ENCODE measurements around the gene PLEKHM3.

PLEKHM3 gene

GRCh38 chr2:208025037-208025813 lies at the start of gene PLEKHM3:
TSS of gene PLEKHM3 (minus strand) at chr2:208025527. CDS start at chr2:208001639, 23,888 bp downstream.
- peak; percentile 66 for DNase-seq

GRCh38 chr2:208074610-208075356 lies 49.5 kb upstream of the PLEKHM3 start:
- no peak for DNase-seq

- DNase-seq = peak; percentile 39
These were observed 47.0 kb upstream of the PLEKHM3 start for GRCh38 chr2:208072250-208072892.

GRCh38 chr2:208069186-208069585 lies 43.9 kb upstream of the PLEKHM3 start:
- no peak for DNase-seq

GRCh38 chr2:208066016-208066415 lies 40.7 kb upstream of the PLEKHM3 start:
- DNase-seq = no peak

GRCh38 chr2:208065476-208065875 lies 40.1 kb upstream of the PLEKHM3 start:
- no peak for DNase-seq

- no peak for DNase-seq
These were observed 39.1 kb upstream of the PLEKHM3 start for GRCh38 chr2:208064220-208064961.

GRCh38 chr2:208062961-208063360 lies 37.6 kb upstream of the PLEKHM3 start:
- DNase-seq = no peak

- no peak for DNase-seq
These were observed 36.8 kb upstream of the PLEKHM3 start for GRCh38 chr2:208062113-208062512.

- DNase-seq = no peak
These were observed 31.8 kb upstream of the PLEKHM3 start for GRCh38 chr2:208057108-208057507.

GRCh38 chr2:208049441-208049840 lies 24.1 kb upstream of the PLEKHM3 start:
- DNase-seq = no peak

GRCh38 chr2:208049006-208049405 lies 23.7 kb upstream of the PLEKHM3 start:
- DNase-seq = no peak

GRCh38 chr2:208047840-208048239 lies 22.5 kb upstream of the PLEKHM3 start:
- DNase-seq = no peak

GRCh38 chr2:208046686-208047085 lies 21.4 kb upstream of the PLEKHM3 start:
- DNase-seq = no peak

- DNase-seq = no peak
These were observed 17.1 kb upstream of the PLEKHM3 start for GRCh38 chr2:208042450-208042849.

- DNase-seq = no peak
These were observed 16.7 kb upstream of the PLEKHM3 start for GRCh38 chr2:208042041-208042440.

- DNase-seq = peak; percentile 58
These were observed 15.2 kb upstream of the PLEKHM3 start for GRCh38 chr2:208040199-208041171.

GRCh38 chr2:208039376-208040110 lies 14.2 kb upstream of the PLEKHM3 start:
- no peak for DNase-seq

GRCh38 chr2:208037564-208038487 lies 12.5 kb upstream of the PLEKHM3 start:
- DNase-seq = no peak

GRCh38 chr2:208036357-208036756 lies 11.0 kb upstream of the PLEKHM3 start:
- DNase-seq = no peak
